AG09319 (cell line): ENCODE data around the gene DUSP6.

Experiments used
- DNase-seq: peaks from one replicate; pipeline ENCODE4 v3.0.0-alpha.2; 2010; ENCODE audit warnings: low read depth; ENCODE audit errors: extremely low read depth
- TF ChIP-seq, protein P1 (sequence below): IDR thresholded peaks from 2 replicates; pipeline ENCODE4 v1.5.1; 2011; ENCODE audit warnings: low read depth, mild to moderate bottlenecking, inconsistent platforms, low read length, moderate library complexity

DUSP6 gene, protein sequence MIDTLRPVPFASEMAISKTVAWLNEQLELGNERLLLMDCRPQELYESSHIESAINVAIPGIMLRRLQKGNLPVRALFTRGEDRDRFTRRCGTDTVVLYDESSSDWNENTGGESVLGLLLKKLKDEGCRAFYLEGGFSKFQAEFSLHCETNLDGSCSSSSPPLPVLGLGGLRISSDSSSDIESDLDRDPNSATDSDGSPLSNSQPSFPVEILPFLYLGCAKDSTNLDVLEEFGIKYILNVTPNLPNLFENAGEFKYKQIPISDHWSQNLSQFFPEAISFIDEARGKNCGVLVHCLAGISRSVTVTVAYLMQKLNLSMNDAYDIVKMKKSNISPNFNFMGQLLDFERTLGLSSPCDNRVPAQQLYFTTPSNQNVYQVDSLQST

GRCh38 chr12:89352492-89353187, at the start of gene DUSP6:
TSS of gene DUSP6 (minus strand) at chr12:89352501. CDS start at chr12:89352039, 462 bp downstream.
- TF ChIP-seq, protein P1, sequence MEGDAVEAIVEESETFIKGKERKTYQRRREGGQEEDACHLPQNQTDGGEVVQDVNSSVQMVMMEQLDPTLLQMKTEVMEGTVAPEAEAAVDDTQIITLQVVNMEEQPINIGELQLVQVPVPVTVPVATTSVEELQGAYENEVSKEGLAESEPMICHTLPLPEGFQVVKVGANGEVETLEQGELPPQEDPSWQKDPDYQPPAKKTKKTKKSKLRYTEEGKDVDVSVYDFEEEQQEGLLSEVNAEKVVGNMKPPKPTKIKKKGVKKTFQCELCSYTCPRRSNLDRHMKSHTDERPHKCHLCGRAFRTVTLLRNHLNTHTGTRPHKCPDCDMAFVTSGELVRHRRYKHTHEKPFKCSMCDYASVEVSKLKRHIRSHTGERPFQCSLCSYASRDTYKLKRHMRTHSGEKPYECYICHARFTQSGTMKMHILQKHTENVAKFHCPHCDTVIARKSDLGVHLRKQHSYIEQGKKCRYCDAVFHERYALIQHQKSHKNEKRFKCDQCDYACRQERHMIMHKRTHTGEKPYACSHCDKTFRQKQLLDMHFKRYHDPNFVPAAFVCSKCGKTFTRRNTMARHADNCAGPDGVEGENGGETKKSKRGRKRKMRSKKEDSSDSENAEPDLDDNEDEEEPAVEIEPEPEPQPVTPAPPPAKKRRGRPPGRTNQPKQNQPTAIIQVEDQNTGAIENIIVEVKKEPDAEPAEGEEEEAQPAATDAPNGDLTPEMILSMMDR = no peak
- peak; percentile 97 for DNase-seq

DNA sequence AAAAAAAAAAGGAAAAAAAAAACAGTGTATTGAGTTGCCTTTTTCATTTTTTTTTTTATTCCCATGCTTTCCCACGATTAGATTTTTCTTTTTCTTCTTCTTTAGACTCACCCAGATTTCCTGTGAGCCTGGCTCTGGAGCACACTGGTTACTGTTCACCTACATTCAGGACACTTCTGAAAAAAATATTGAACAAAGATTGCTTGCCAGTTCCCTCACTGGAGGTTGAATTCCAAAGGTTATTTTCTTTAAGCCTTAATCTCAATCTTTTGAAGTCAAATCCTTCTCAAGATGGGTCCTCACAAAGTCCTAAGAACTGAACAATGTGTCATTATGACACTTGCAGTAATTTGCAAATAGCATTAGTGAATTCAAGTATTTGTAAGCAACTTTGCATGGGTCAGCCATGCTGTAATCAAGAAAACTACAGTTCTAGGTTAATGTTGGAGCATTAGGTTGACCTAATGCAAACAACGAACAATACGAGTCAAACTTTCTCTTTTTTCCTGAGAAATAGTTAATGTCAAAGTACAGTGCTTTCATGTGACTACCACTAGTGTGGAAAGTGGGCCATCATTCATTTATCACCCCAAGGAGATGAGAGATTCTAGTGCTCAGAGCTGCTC, 49.2 kb upstream of the DUSP6 start:
- TF ChIP-seq, protein P1 = no peak
- no peak for DNase-seq

DNA sequence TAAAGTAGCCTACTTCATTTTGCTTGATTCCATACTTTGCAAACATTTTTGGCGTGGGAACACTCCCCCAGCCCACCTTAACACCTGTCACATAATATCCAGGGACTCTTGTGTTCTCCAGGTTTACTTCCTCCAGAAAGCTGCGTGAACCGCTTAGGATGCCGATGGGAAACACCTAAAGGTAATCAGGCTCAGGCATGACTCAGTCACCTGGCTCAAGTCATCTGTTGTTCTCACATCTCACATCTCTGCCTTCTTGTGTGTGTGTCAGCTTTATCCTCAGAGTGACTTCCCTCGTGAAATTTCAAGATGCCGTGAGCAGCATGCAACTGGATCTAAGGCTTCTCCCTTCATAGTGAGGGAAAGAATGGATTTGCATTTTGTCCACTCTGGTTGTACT, 48.1 kb upstream of the DUSP6 start:
- TF ChIP-seq, protein P1 = no peak
- no peak for DNase-seq

GRCh38 chr12:89395712-89396111, 43.4 kb upstream of the DUSP6 start:
- no peak for DNase-seq
- TF ChIP-seq, protein P1 = no peak

DNA sequence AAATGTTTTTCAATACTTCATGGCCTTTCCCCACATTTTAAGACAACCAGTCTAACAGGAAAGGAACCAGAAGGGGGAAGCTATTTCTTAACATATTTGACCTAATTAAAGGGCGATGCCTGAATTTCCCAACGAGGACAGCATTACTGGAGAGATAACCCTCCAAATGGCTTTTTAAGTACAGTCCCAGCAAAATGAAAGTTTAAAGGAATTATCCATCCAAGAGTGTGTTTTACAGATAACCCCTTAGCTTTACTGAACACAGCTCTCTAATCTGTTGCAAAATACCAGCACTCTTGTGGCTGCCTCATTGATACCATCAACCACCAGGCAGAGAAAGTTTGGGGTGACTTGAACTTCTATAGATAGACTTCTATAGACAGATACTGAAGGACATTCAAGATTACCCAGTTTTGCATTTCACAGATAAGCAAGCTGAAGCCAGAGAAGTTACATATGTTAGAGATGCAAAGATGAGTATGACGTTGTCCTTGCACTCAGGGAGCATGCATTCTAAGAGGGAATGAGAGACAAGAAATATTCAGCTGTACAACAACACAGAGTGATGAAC, 41.3 kb upstream of the DUSP6 start:
- TF ChIP-seq, protein P1 = no peak
- DNase-seq = no peak

DNA sequence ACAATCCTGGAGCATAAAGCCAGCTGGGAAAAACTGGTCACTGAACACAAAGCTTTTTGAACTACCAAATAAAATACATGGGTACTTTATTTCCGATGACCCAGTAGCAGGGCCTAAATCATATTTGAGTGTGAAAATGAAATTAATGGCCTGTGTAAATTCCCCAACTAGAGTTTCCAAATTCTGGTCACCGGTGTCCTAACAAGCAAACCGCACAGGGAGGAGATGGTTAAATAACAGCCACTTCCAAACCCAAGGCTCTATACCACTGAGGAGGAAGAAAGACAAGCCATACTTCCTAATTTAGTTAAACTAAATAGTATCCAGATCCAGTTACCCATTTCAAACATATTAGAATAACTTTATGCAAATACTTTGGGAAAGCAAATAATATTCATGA, 40.1 kb upstream of the DUSP6 start:
- DNase-seq = no peak
- TF ChIP-seq, protein P1 = no peak
